Aorta (tissue), 5 donors: Measurements from ENCODE around the gene CDK6. TPM values are rescaled to one million over a fixed set of nuclear protein-coding genes. Genes with fewer than 3 reads are reported as not detected.

Source experiments
- ATAC-seq: fragments of 200-7000 bp; cut with Tn5 transposase; one replicate; pipeline ENCODE4 v1.9.1; 2022; ENCODE audit warnings: moderate library complexity; ENCODE audit not compliant: low FRiP score
- DNase-seq, 2 donors: peaks; one replicate each; pipeline ENCODE4 v3.0.0-alpha.2; 2020
- H3K27ac ChIP-seq, 2 donors: one replicate each; pipeline ENCODE4 v1.5.1; 2013; ENCODE audit warnings: low read length in 2 of 2, mild to moderate bottlenecking in 2 of 2, moderate library complexity in 2 of 2, control low read depth in 1 of 2, inconsistent platforms in 1 of 2, low read depth in 1 of 2
- H3K27me3 ChIP-seq, 2 donors: one replicate each; pipeline ENCODE4 v1.6.1; 2013; ENCODE audit warnings: control low read depth in 1 of 2, low read length in 1 of 2, mild to moderate bottlenecking in 1 of 2, moderate library complexity in 1 of 2; ENCODE audit not compliant: insufficient read depth in 2 of 2, control insufficient read depth in 1 of 2
- H3K36me3 ChIP-seq, 2 donors: one replicate each; pipeline ENCODE4 v1.6.1; 2013; ENCODE audit warnings: control low read depth in 1 of 2, low read length in 1 of 2, mild to moderate bottlenecking in 1 of 2; ENCODE audit not compliant: insufficient read depth in 2 of 2, control insufficient read depth in 1 of 2
- H3K4me1 ChIP-seq, 2 donors: one replicate each; pipeline ENCODE4 v1.6.1; 2013; ENCODE audit warnings: low read length in 2 of 2, control low read depth in 1 of 2, mild to moderate bottlenecking in 1 of 2, moderate library complexity in 1 of 2; ENCODE audit not compliant: insufficient read depth in 2 of 2, control insufficient read depth in 1 of 2
- H3K4me3 ChIP-seq, 2 donors: one replicate each; pipeline ENCODE4 v1.5.1; 2013; ENCODE audit warnings: low read length in 2 of 2, control low read depth in 1 of 2, mild to moderate bottlenecking in 1 of 2
- H3K9me3 ChIP-seq: one replicate; pipeline ENCODE4 v1.6.1; 2013; ENCODE audit warnings: mild to moderate bottlenecking, low read length; ENCODE audit not compliant: control insufficient read depth
- WGBS, 2 donors: extraction: QIAGEN DNeasy Blood & Tissue Kit; methylation state at CpG; one replicate each; pipeline ENCODE4 v1.1.7; 2013; 5-methylcytosine and 5-hydroxymethylcytosine counted together
- intact Hi-C, 2 donors: fragments of 100-400 bp; cut with DNase I; formaldehyde crosslinking; loops; one replicate each; pipeline versions ENCODE4 v1.14.2 to v1.15.0; 2022
- polyA plus RNA-seq, 2 donors: library from polyadenylated mRNA; stranded (reverse); fragments of 200-250 nt; gene quantifications; one replicate each; pipeline ENCODE4 v1.2.3, GENCODE V29; 2013
- total RNA-seq, 2 donors: library from RNA; stranded (reverse); fragmentation: NEBNext Ultra II Directional; extraction: Animal tissue kit (Norgen Biotek cat#: 25700); gene quantifications; one replicate each; pipeline ENCODE4 v1.2.1, GENCODE V29; 2021
- donor health status: healthy with polysubstance abuse.
- donor health status: Bipolar disorder and iron deficiency.
- donor health status: DM: no; HTN: no; CAD: no.
- donor health status: DM: no; HTN: no; CAD: no.
- donor health status: DM: yes; HTN: yes; CAD: no.

The CDK6 gene
- total and polyA plus RNA-seq, 4 donors, result 2.8 to 26.0 (median 11.4) TPM

DNA sequence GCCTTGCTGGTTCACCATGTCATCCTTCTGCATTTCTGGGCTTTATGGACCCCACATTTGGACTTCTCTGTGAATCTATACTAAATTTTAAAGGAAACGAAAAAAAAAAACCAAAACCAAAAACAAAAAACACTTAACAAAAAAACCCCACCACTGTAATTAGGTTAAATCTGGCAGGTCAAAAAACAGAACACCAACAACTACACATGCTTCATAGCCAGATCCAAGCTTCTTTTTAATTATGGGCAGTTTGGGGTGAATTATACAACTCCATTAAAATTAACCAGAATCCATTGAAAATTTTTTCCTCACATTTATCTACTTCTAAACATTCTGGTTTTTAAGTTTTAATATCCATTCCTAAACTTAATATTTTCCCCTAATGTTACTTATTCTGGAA lies 58.4 kb downstream of the CDK6 start:
- H3K36me3 ChIP-seq, result no peaks in the 10 kb centered on the region
- peaks cover 0 to 8% of the 10 kb centered on the region in 2 donors for H3K4me1 ChIP-seq
- no peak for ATAC-seq
- 64 to 93% methylated on average over 1 of the region's 1 CpG for WGBS, 2 donors
- DNase-seq, result no peak
- intact Hi-C loops, result no loop called here
- no peaks in the 10 kb centered on the region for H3K9me3 ChIP-seq
- H3K27ac ChIP-seq, result no peak overlapping the region
- no peaks in the 10 kb centered on the region for H3K27me3 ChIP-seq
- H3K4me3 ChIP-seq, result no peak overlapping the region

DNA sequence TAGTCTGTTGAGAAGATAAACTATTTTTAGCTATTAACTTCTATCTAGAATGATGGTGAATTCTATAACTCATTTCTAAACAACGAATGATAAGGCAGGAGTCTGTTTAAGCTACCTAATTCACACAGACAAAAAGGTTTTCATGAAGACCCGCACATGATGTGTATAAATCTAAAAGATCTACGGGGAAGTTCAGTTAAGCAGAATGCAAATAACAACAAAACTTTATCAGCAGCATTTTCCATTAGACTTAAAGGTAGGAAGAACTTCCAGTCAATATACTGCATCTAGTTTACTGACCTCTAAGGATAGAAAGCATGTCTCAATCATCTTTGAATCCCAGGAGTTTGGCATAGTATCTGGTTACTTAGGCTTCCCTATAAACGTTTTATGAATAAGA lies 62.6 kb downstream of the CDK6 start:
- Histone ChIP-seq H3K27ac (no peak overlapping the region), H3K9me3 (no peaks in the 10 kb centered on the region), H3K4me1 (no peaks in the 10 kb centered on the region), H3K36me3 (no peaks in the 10 kb centered on the region), H3K27me3 (no peaks in the 10 kb centered on the region), H3K4me3 (no peak overlapping the region)
- no peak for DNase-seq
- intact Hi-C loops, result no loop called here
- 63 to 67% methylated on average over 4 of the region's 4 CpGs for WGBS, 2 donors
- ATAC-seq, result no peak

DNA sequence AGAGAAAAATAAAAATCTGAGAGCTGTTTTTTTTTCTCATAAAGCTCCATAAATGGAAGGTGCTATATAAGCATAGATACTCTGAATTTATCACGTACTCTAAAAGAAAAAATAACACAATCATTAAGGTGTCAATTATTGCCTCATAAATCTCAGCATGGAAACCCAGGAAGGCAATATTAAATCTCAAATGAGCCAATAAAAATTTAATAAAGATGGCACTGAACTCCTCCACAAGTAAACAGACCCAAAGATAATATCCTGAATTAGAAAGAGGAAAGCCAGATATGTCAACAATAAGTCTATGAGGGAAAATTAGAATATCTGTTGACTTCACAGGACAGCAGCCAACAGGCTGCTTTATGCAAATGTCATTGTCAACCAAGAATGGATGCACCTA lies 66.5 kb downstream of the CDK6 start:
- H3K4me3 ChIP-seq, result no peak overlapping the region
- no peaks in the 10 kb centered on the region for H3K27me3 ChIP-seq
- WGBS, 2 donors, result 68 to 69% methylated on average over 1 of the region's 1 CpG
- DNase-seq (no peak), ATAC-seq (no peak)
- no peaks in the 10 kb centered on the region for H3K9me3 ChIP-seq
- no peaks in the 10 kb centered on the region for H3K36me3 ChIP-seq
- H3K27ac ChIP-seq, result no peak overlapping the region
- intact Hi-C loops, result loop anchor here in 1 of 2 donors (10.0 kb wide), 1 partner anchor 65 kb away; the partner anchor contains the start of gene CDK6
- H3K4me1 ChIP-seq, result peaks cover 0 to 10% of the 10 kb centered on the region in 2 donors

DNA sequence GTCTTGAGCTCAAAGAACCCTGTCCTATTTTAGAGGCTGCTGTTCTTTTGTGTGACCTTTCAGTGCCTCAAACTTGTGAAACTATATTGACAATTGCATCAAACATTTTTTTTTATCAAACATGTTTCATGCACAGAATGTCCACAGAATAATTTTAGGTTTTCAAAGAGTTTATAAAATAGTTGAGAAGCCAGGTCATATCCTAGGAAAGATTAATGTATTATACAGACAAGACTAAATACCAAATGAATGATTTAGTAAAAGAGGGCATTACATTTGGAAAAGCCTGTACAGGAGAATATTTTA lies 67.0 kb downstream of the CDK6 start:
- H3K36me3 ChIP-seq, result no peaks in the 10 kb centered on the region
- ATAC-seq (no peak), DNase-seq (no peak)
- intact Hi-C loops, result loop anchor here in 1 of 2 donors (10.0 kb wide), 1 partner anchor 65 kb away; the partner anchor contains the start of gene CDK6
- H3K27ac ChIP-seq, result no peak overlapping the region
- H3K4me3 ChIP-seq, result no peak overlapping the region
- peaks cover 0 to 10% of the 10 kb centered on the region in 2 donors for H3K4me1 ChIP-seq
- H3K9me3 ChIP-seq, result no peaks in the 10 kb centered on the region
- H3K27me3 ChIP-seq, result no peaks in the 10 kb centered on the region

DNA sequence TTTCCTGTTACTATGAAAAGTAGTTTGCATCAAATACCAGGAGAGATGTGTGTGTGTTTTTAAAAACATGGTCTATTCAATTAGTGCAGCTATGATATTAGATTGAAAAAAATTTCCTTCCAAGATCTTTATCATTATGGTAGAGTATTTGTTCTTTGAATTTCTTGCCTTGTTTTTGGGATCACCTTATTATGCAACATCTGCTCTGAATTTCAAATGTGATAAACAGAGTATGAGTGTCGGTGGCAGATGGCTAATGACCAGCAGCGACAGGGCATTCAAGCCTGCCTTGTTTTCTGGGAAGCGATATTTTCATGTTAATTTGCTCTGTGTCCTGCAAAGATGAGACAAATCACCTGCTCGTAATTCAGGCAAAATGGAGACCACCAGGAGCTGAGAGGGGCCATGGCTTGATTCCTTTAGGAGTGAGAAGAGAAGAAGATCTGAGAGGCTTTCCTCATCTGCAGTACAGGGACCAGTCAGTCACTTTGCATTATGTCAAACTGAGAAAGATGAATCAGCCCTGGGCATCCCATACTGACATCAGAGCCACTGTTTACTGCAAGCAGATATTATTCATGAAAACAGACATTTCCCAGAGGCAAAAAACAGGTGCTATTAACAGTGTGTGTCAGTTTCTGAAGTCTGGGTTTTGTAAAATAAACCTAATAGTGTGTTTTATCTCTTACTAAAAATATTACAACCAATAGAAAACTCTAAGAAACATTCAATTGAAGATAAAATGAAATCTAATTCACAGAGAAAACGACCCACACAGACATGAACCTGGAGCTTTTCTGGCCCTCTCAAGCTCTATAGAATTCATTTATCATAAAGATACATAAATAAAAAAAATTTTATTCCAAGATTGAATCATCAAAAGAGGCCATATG lies 67.6 kb downstream of the CDK6 start:
- Histone ChIP-seq H3K27ac (no peak overlapping the region), H3K4me1 (peaks cover under 1 to 10% of the 10 kb centered on the region in 2 donors), H3K9me3 (no peaks in the 10 kb centered on the region), H3K4me3 (no peak overlapping the region), H3K36me3 (no peaks in the 10 kb centered on the region), H3K27me3 (no peaks in the 10 kb centered on the region)
- intact Hi-C loops, result loop anchor here in 1 of 2 donors (10.0 kb wide), 1 partner anchor 66 kb away; the partner anchor contains the start of gene CDK6
- 80 to 87% methylated on average over 5 of the region's 5 CpGs for WGBS, 2 donors
- DNase-seq (no peak), ATAC-seq (no peak)

DNA sequence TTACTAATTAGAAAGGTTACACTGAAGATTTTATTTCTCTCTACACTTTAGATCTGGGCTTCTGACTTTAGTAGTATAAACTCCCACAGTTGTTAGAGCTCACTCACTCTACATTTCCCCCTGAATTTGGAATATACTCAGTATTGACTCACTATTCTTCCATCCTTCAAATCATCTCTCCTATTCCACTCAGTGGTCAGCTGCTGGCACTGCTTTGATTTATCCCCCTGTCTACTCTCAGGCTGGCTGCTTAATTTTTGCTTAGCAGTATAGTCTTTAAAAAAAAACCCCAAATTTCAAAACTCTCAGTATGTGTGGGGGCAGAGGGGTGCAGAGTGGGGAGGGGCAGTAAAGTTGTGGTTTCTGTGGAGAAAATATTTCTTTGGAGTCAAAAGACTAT lies 68.9 kb downstream of the CDK6 start:
- peaks cover 4 to 10% of the 10 kb centered on the region in 2 donors for H3K4me1 ChIP-seq
- H3K9me3 ChIP-seq, result no peaks in the 10 kb centered on the region
- no peaks in the 10 kb centered on the region for H3K27me3 ChIP-seq
- intact Hi-C loops, result loop anchor here in 1 of 2 donors (10.0 kb wide), 1 partner anchor 67 kb away; the partner anchor contains the start of gene CDK6
- ATAC-seq, result no peak
- no peaks in the 10 kb centered on the region for H3K36me3 ChIP-seq
- no peak for DNase-seq
- no peak overlapping the region for H3K4me3 ChIP-seq
- H3K27ac ChIP-seq, result no peak overlapping the region

DNA sequence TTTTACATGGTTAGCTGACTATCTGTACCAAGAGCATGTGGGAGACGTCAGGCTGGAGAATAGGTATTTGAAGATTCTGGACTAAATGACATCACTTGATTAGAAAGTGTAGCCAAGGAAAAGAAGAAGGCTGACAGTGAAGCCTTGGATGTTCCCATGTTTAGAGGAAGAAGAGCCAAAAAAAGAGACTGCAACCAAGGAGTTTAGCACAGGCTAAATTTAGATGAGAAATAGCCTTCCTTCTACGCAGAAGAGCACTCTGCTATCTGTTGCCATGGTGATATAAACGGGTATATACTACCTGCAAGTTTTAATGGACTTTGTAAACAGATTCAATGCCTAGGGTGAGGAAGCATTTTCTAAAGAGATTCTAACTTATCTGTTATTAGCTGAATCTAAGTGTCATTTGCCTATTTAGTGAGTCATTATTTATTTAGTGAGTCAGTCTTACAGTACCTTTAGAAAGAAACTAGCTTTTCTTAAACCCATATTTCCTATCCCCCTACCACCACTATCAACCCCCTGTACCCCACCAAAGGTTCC lies 69.8 kb downstream of the CDK6 start:
- H3K27me3 ChIP-seq, result no peaks in the 10 kb centered on the region
- peak overlapping the region in 1 of 2 donors; percentile 23 for H3K27ac ChIP-seq
- 1 to 4% methylated on average over 3 of the region's 3 CpGs for WGBS, 2 donors
- intact Hi-C loops, result loop anchor here in 1 of 2 donors (10.0 kb wide), 1 partner anchor 68 kb away; the partner anchor contains the start of gene CDK6
- no peak overlapping the region for H3K4me3 ChIP-seq
- DNase-seq (no peak), ATAC-seq (peak; percentile 59)
- H3K36me3 ChIP-seq, result no peaks in the 10 kb centered on the region
- peaks cover 4 to 10% of the 10 kb centered on the region in 2 donors for H3K4me1 ChIP-seq
- H3K9me3 ChIP-seq, result no peaks in the 10 kb centered on the region

DNA sequence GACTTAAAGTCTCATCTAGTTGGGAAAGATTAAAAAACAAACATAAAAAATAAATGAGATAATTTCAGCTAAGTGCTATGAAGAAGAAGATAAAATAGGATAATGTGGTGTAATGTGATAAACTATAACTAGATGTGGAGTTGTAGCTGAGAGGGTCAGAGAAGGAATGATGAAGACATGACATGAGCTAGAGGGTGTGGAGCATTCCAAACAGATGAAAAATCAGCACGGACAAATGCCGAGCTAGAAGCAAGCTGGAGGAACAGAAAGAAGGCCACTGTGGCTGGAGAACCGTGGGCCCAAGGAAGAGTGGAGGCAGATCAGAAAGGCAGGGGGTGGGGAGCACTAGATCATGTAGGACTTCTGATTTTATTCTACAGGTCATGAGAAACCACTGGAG lies 70.6 kb downstream of the CDK6 start:
- no peaks in the 10 kb centered on the region for H3K27me3 ChIP-seq
- H3K36me3 ChIP-seq, result no peaks in the 10 kb centered on the region
- H3K27ac ChIP-seq, result no peak overlapping the region
- H3K9me3 ChIP-seq, result no peaks in the 10 kb centered on the region
- DNase-seq (peak in 1 of 2 donors; percentile 33), ATAC-seq (peak; percentile 51)
- peaks cover 4 to 10% of the 10 kb centered on the region in 2 donors for H3K4me1 ChIP-seq
- WGBS, 2 donors, result 26 to 27% methylated on average over 3 of the region's 3 CpGs
- H3K4me3 ChIP-seq, result no peak overlapping the region
- intact Hi-C loops, result loop anchor here in 1 of 2 donors (10.0 kb wide), 1 partner anchor 69 kb away; the partner anchor contains the start of gene CDK6
